Parathyroid adenoma (tissue), 2 donors: ENCODE results near the gene RAPGEF4.

ENCODE experiments used
- H2AFZ ChIP-seq: fragments of 300-600 bp; sonication (generic); one replicate; pipeline ENCODE4 v1.7.0; 2017; ENCODE audit warnings: antibody characterized with exemption, mild to moderate bottlenecking
- H3K27ac ChIP-seq: fragments of 300-600 bp; sonication (generic); one replicate; pipeline ENCODE4 v1.7.0; 2017
- H3K27me3 ChIP-seq: fragments of 300-600 bp; sonication (generic); one replicate; pipeline ENCODE4 v1.7.0; 2017; ENCODE audit warnings: low read length; ENCODE audit not compliant: control insufficient read depth, insufficient read depth
- H3K36me3 ChIP-seq: fragments of 300-600 bp; sonication (generic); one replicate; pipeline ENCODE4 v1.7.0; 2017; ENCODE audit warnings: low read length; ENCODE audit not compliant: control insufficient read depth, insufficient read depth
- H3K4me1 ChIP-seq: fragments of 300-600 bp; sonication (generic); one replicate; pipeline ENCODE4 v1.7.0; 2017; ENCODE audit warnings: control low read depth
- H3K4me2 ChIP-seq: fragments of 300-600 bp; sonication (generic); one replicate; pipeline ENCODE4 v1.7.0; 2017; ENCODE audit warnings: low read length
- H3K4me3 ChIP-seq: fragments of 300-600 bp; sonication (generic); one replicate; pipeline ENCODE4 v1.7.0; 2017; ENCODE audit warnings: low read depth, low read length
- H3K79me2 ChIP-seq: fragments of 300-600 bp; sonication (generic); one replicate; pipeline ENCODE4 v1.7.0; 2017; ENCODE audit warnings: control low read depth
- H3K9ac ChIP-seq: fragments of 300-600 bp; sonication (generic); one replicate; pipeline ENCODE4 v1.7.0; 2017; ENCODE audit warnings: mild to moderate bottlenecking
- H3K9me3 ChIP-seq: fragments of 300-600 bp; sonication (generic); one replicate; pipeline ENCODE4 v1.7.0; 2017; ENCODE audit warnings: low read length; ENCODE audit not compliant: control insufficient read depth
- CTCF ChIP-seq: fragments of 300-600 bp; sonication (generic); IDR thresholded peaks from one replicate; pipeline ENCODE4 v1.7.0; 2017; ENCODE audit warnings: antibody characterized with exemption, mild to moderate bottlenecking
- donor health status: primary hyperparathyroidism.

The RAPGEF4 gene

GRCh38 chr2:173010233-173010632 lies 274.6 kb downstream of the RAPGEF4 start:
- Histone ChIP-seq H3K9me3 (no peaks in the 10 kb centered on the region), H2AFZ (no peak overlapping the region), H3K36me3 (no peaks in the 10 kb centered on the region), H3K4me2 (no peak overlapping the region), H3K79me2 (no peaks in the 10 kb centered on the region), H3K27ac (no peak overlapping the region), H3K9ac (no peak overlapping the region), H3K4me1 (no peaks in the 10 kb centered on the region), H3K27me3 (no peaks in the 10 kb centered on the region), H3K4me3 (no peak overlapping the region)
- no peak for TF ChIP-seq CTCF

GRCh38 chr2:173016451-173016850 lies 280.8 kb downstream of the RAPGEF4 start:
- H3K4me2 ChIP-seq: no peak overlapping the region
- H2AFZ ChIP-seq: no peak overlapping the region
- no peak overlapping the region for H3K4me3 ChIP-seq
- no peak overlapping the region for H3K9ac ChIP-seq
- H3K27ac ChIP-seq: no peak overlapping the region
- H3K36me3 ChIP-seq: no peaks in the 10 kb centered on the region
- no peaks in the 10 kb centered on the region for H3K27me3 ChIP-seq
- H3K9me3 ChIP-seq: no peaks in the 10 kb centered on the region
- TF ChIP-seq CTCF: no peak
- H3K4me1 ChIP-seq: no peaks in the 10 kb centered on the region
- H3K79me2 ChIP-seq: no peaks in the 10 kb centered on the region

GRCh38 chr2:173017646-173018420 lies 282.2 kb downstream of the RAPGEF4 start:
- H3K4me3 ChIP-seq: no peak overlapping the region
- H3K36me3 ChIP-seq: no peaks in the 10 kb centered on the region
- H3K4me1 ChIP-seq: no peaks in the 10 kb centered on the region
- no peak overlapping the region for H3K4me2 ChIP-seq
- H3K79me2 ChIP-seq: no peaks in the 10 kb centered on the region
- H2AFZ ChIP-seq: no peak overlapping the region
- no peaks in the 10 kb centered on the region for H3K9me3 ChIP-seq
- H3K27ac ChIP-seq: no peak overlapping the region
- H3K9ac ChIP-seq: no peak overlapping the region
- TF ChIP-seq CTCF: no peak
- no peaks in the 10 kb centered on the region for H3K27me3 ChIP-seq

GRCh38 chr2:173019755-173020154 lies 284.1 kb downstream of the RAPGEF4 start:
- H3K79me2 ChIP-seq: no peaks in the 10 kb centered on the region
- H3K4me3 ChIP-seq: no peak overlapping the region
- no peaks in the 10 kb centered on the region for H3K4me1 ChIP-seq
- H3K4me2 ChIP-seq: no peak overlapping the region
- no peaks in the 10 kb centered on the region for H3K27me3 ChIP-seq
- no peak for TF ChIP-seq CTCF
- no peak overlapping the region for H2AFZ ChIP-seq
- H3K36me3 ChIP-seq: no peaks in the 10 kb centered on the region
- no peaks in the 10 kb centered on the region for H3K9me3 ChIP-seq
- H3K9ac ChIP-seq: no peak overlapping the region
- H3K27ac ChIP-seq: no peak overlapping the region

GRCh38 chr2:173021939-173022371 lies 286.3 kb downstream of the RAPGEF4 start:
- H3K79me2 ChIP-seq: no peaks in the 10 kb centered on the region
- no peak overlapping the region for H2AFZ ChIP-seq
- H3K9ac ChIP-seq: no peak overlapping the region
- no peak overlapping the region for H3K4me2 ChIP-seq
- H3K27ac ChIP-seq: no peak overlapping the region
- H3K36me3 ChIP-seq: no peaks in the 10 kb centered on the region
- no peaks in the 10 kb centered on the region for H3K9me3 ChIP-seq
- no peaks in the 10 kb centered on the region for H3K4me1 ChIP-seq
- H3K4me3 ChIP-seq: no peak overlapping the region
- no peak for TF ChIP-seq CTCF
- no peaks in the 10 kb centered on the region for H3K27me3 ChIP-seq
